Neural crest cell (in vitro differentiated cells): ENCODE data around the gene HIGD2A. TPM values are rescaled to one million over a fixed set of nuclear protein-coding genes. Genes with fewer than 3 reads are reported as not detected.
A peak's percentile ranks its signal among the peaks of the same experiment; 100 is the strongest.

Source experiments
- DNase-seq: peaks from one replicate; pipeline ENCODE4 v3.0.0; 2021; ENCODE audit warnings: low read depth, mixed read lengths, low spot score
- H3K27ac Mint-ChIP-seq: one replicate; pipeline ENCODE4 v1.8.0; 2021; ENCODE audit warnings: mild to moderate bottlenecking, mixed read lengths; ENCODE audit not compliant: unreplicated experiment
- H3K27me3 Mint-ChIP-seq: 2 replicates; pipeline ENCODE4 v1.8.0; 2021; ENCODE audit warnings: low read depth, mild to moderate bottlenecking, mixed read lengths
- H3K36me3 Mint-ChIP-seq: 2 replicates; pipeline ENCODE4 v1.8.0; 2021; ENCODE audit warnings: low read depth, mild to moderate bottlenecking, mixed read lengths
- H3K4me1 Mint-ChIP-seq: 2 replicates; pipeline ENCODE4 v1.8.0; 2021; ENCODE audit warnings: mixed read lengths
- H3K4me3 Mint-ChIP-seq: one replicate; pipeline ENCODE4 v1.8.0; 2021; ENCODE audit warnings: mild to moderate bottlenecking, mixed read lengths
- H3K9me3 Mint-ChIP-seq: 2 replicates; pipeline ENCODE4 v1.8.0; 2021; ENCODE audit warnings: mixed read lengths
- total RNA-seq: library from RNA; stranded (reverse); gene quantifications from 2 replicates; pipeline ENCODE4 v1.2.1, GENCODE V29; 2021
- TF ChIP-seq, protein P1 (sequence below): fragments of 200-600 bp; sonication (generic); conservative IDR thresholded peaks from 2 replicates; pipeline ENCODE4 v1.5.0; 2021; ENCODE audit warnings: antibody characterized with exemption, mild to moderate bottlenecking

The HIGD2A gene
- total RNA-seq, 1 donor from 2014 or later: 91.2 TPM

- peaks cover 33% of the 10 kb centered on the region for H3K4me1 Mint-ChIP-seq
- peak overlapping the region; percentile 58 for H3K4me3 Mint-ChIP-seq
- no peak for DNase-seq
- H3K27me3 Mint-ChIP-seq: no peaks in the 10 kb centered on the region
- H3K36me3 Mint-ChIP-seq: peaks cover 8% of the 10 kb centered on the region
- H3K27ac Mint-ChIP-seq: peak overlapping the region; percentile 44
- TF ChIP-seq, protein P1, sequence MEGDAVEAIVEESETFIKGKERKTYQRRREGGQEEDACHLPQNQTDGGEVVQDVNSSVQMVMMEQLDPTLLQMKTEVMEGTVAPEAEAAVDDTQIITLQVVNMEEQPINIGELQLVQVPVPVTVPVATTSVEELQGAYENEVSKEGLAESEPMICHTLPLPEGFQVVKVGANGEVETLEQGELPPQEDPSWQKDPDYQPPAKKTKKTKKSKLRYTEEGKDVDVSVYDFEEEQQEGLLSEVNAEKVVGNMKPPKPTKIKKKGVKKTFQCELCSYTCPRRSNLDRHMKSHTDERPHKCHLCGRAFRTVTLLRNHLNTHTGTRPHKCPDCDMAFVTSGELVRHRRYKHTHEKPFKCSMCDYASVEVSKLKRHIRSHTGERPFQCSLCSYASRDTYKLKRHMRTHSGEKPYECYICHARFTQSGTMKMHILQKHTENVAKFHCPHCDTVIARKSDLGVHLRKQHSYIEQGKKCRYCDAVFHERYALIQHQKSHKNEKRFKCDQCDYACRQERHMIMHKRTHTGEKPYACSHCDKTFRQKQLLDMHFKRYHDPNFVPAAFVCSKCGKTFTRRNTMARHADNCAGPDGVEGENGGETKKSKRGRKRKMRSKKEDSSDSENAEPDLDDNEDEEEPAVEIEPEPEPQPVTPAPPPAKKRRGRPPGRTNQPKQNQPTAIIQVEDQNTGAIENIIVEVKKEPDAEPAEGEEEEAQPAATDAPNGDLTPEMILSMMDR: no peak
- no peaks in the 10 kb centered on the region for H3K9me3 Mint-ChIP-seq
Observed at GRCh38 chr5:176386491-176386890, 2.1 kb upstream of the HIGD2A start.

DNA sequence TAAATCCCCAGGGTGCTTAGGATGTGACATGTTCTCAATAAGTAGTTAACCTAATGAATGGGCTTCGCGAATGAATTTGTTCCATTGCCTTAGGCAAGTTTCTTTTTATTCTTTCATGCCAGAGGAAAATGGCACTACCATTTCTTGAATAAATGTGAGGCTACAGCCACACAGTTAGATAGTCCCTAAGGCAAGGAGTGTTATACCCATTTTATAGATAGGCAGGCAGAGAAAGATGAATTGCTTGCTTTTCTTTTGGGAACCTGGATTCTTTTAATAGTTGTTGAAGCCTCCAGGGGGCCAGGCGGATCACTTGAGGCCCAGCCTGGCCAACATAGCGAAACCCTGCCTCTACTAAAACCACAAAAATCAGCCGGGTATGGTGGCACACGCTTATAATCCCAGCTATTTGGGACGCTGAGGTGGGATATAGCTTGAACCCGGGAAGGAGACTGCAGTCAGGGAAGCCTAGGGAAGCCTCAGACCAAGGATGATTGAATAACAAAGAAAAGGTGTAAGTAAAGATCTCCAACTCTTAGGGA is 1.1 kb upstream of the HIGD2A start:
- Mint-ChIP-seq H3K36me3 (peaks cover 4% of the 10 kb centered on the region), H3K4me1 (peaks cover 33% of the 10 kb centered on the region), H3K27ac (peak overlapping the region; percentile 100), H3K9me3 (no peaks in the 10 kb centered on the region), H3K27me3 (no peaks in the 10 kb centered on the region), H3K4me3 (peak overlapping the region; percentile 100)
- DNase-seq: no peak
- TF ChIP-seq, protein P1: no peak

DNA sequence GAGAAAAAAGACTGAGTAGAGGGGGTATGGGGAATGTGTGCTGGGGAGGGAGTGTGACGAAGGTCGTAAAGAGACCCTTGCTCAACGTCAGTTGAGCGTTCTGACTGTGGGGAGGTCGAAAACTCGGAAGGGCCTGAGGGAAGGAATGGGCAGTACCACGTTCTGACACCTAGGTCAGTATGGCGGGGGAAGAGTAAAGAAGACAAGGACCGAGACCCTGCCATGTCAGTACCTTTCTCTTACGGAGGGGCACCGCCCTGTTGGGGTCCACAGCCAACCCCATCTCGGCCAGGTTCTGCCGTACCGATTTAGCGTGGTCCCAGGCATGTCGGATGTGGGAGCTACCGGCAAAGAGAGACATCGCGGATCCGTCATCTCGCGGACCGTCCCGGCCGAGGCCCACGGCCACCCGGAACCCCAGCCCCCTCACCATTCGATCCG is 528 bp upstream of the HIGD2A start:
- Mint-ChIP-seq H3K9me3 (no peaks in the 10 kb centered on the region), H3K36me3 (peaks cover 4% of the 10 kb centered on the region), H3K27ac (peak overlapping the region; percentile 100), H3K27me3 (no peaks in the 10 kb centered on the region), H3K4me1 (peaks cover 33% of the 10 kb centered on the region), H3K4me3 (peak overlapping the region; percentile 100)
- TF ChIP-seq, protein P1: no peak
- DNase-seq: peak; percentile 14

GRCh38 chr5:176389135-176390123 is 878 bp downstream of the HIGD2A start:
- peak overlapping the region; percentile 100 for H3K4me3 Mint-ChIP-seq
- TF ChIP-seq, protein P1: no peak

GRCh38 chr5:176391479-176391878 is 2.9 kb downstream of the HIGD2A start:
- peaks cover 26% of the 10 kb centered on the region for H3K4me1 Mint-ChIP-seq
- H3K27me3 Mint-ChIP-seq: no peaks in the 10 kb centered on the region
- H3K36me3 Mint-ChIP-seq: no peaks in the 10 kb centered on the region
- no peaks in the 10 kb centered on the region for H3K9me3 Mint-ChIP-seq
- H3K4me3 Mint-ChIP-seq: peak overlapping the region; percentile 54
- no peak overlapping the region for H3K27ac Mint-ChIP-seq
- TF ChIP-seq, protein P1: no peak
- DNase-seq: no peak

More at GRCh38 chr5:176389135-176390123, 878 bp downstream of the HIGD2A start:
- H3K27me3 Mint-ChIP-seq: no peaks in the 10 kb centered on the region
- DNase-seq: no peak
- peak overlapping the region; percentile 100 for H3K27ac Mint-ChIP-seq
- peaks cover 33% of the 10 kb centered on the region for H3K4me1 Mint-ChIP-seq
- H3K9me3 Mint-ChIP-seq: no peaks in the 10 kb centered on the region
- peaks cover 4% of the 10 kb centered on the region for H3K36me3 Mint-ChIP-seq
